Measurements from ENCODE around the gene KLHDC2.
"Not testable (repeated sequence)": the region's sequence is repeated elsewhere in the genome, so short reads cannot be mapped to it uniquely, and the experiment has no call there.

KLHDC2 gene

GRCh38 chr14:49771691-49772090 is 3.7 kb downstream of the KLHDC2 start:
- DNase-seq (ENCODE audit: low read depth, low spot score); H3K27ac ChIP-seq: not testable (repeated sequence)

- no peak overlapping the region for H3K27ac ChIP-seq
- DNase-seq (ENCODE audit: low read depth, low spot score), result no peak
Observed at GRCh38 chr14:49774106-49774505, 6.2 kb downstream of the KLHDC2 start.

- no peak for DNase-seq (ENCODE audit: low read depth, low spot score)
- no peak overlapping the region for H3K27ac ChIP-seq
Observed at GRCh38 chr14:49778421-49778820, 10.5 kb downstream of the KLHDC2 start.

GRCh38 chr14:49781040-49781439 is 13.1 kb downstream of the KLHDC2 start:
- not testable (repeated sequence) for DNase-seq (ENCODE audit: low read depth, low spot score)

GRCh38 chr14:49783394-49784014 is 15.6 kb downstream of the KLHDC2 start:
- H3K27ac ChIP-seq, result no peak overlapping the region
- no peak for DNase-seq (ENCODE audit: low read depth, low spot score)

More at GRCh38 chr14:49781040-49781439, 13.1 kb downstream of the KLHDC2 start:
- H3K27ac ChIP-seq, result not testable (repeated sequence)

GRCh38 chr14:49786315-49786714 is 18.4 kb downstream of the KLHDC2 start:
- H3K27ac ChIP-seq, result no peak overlapping the region
- no peak for DNase-seq (ENCODE audit: low read depth, low spot score)

- no peak overlapping the region for H3K27ac ChIP-seq
- DNase-seq (ENCODE audit: low read depth, low spot score), result no peak
Observed at GRCh38 chr14:49792618-49793017, 24.7 kb downstream of the KLHDC2 start.

- no peak for DNase-seq (ENCODE audit: low read depth, low spot score)
- no peak overlapping the region for H3K27ac ChIP-seq
Observed at GRCh38 chr14:49796025-49796424, 28.1 kb downstream of the KLHDC2 start.

- no peak overlapping the region for H3K27ac ChIP-seq
- no peak for DNase-seq (ENCODE audit: low read depth, low spot score)
Observed at GRCh38 chr14:49808780-49809179, 40.8 kb downstream of the KLHDC2 start.

GRCh38 chr14:49816118-49816517 is 48.2 kb downstream of the KLHDC2 start:
- DNase-seq (ENCODE audit: low read depth, low spot score), result not testable (repeated sequence)

GRCh38 chr14:49816844-49817243 is 48.9 kb downstream of the KLHDC2 start:
- no peak for DNase-seq (ENCODE audit: low read depth, low spot score)

More at GRCh38 chr14:49816118-49816517, 48.2 kb downstream of the KLHDC2 start:
- H3K27ac ChIP-seq, result not testable (repeated sequence)

GRCh38 chr14:49820176-49820575 is 52.2 kb downstream of the KLHDC2 start:
- no peak for DNase-seq (ENCODE audit: low read depth, low spot score)
- no peak overlapping the region for H3K27ac ChIP-seq

More at GRCh38 chr14:49816844-49817243, 48.9 kb downstream of the KLHDC2 start:
- H3K27ac ChIP-seq, result no peak overlapping the region

GRCh38 chr14:49828640-49829039 is 60.7 kb downstream of the KLHDC2 start:
- H3K27ac ChIP-seq, result no peak overlapping the region
- DNase-seq (ENCODE audit: low read depth, low spot score), result no peak

All from epithelial cell of prostate (primary cell).